Glutamatergic neuron (in vitro differentiated cells): ENCODE results near the gene RAB5IF. TPM values are rescaled to one million over a fixed set of nuclear protein-coding genes. Genes with fewer than 3 reads are reported as not detected.
"Not testable (repeated sequence)": the region's sequence is repeated elsewhere in the genome, so short reads cannot be mapped to it uniquely, and the experiment has no call there.

Source experiments
- DNase-seq: peaks from one replicate; pipeline ENCODE4 v3.0.0; 2022
- H3K27ac Mint-ChIP-seq: one replicate; pipeline ENCODE4 v1.8.0; 2020; ENCODE audit warnings: mild to moderate bottlenecking, mixed read lengths, inconsistent platforms; ENCODE audit not compliant: unreplicated experiment
- H3K27me3 Mint-ChIP-seq: one replicate; pipeline ENCODE4 v1.8.0; 2020; ENCODE audit warnings: mild to moderate bottlenecking, moderate library complexity, mixed read lengths, inconsistent platforms; ENCODE audit not compliant: unreplicated experiment
- H3K36me3 Mint-ChIP-seq: one replicate; pipeline ENCODE4 v1.8.0; 2020; ENCODE audit warnings: mild to moderate bottlenecking, mixed read lengths, inconsistent platforms; ENCODE audit not compliant: unreplicated experiment
- H3K4me1 Mint-ChIP-seq: one replicate; pipeline ENCODE4 v1.8.0; 2020; ENCODE audit warnings: mild to moderate bottlenecking, low read depth, mixed read lengths, inconsistent platforms; ENCODE audit not compliant: unreplicated experiment
- H3K4me3 Mint-ChIP-seq: one replicate; pipeline ENCODE4 v1.8.0; 2020; ENCODE audit warnings: mild to moderate bottlenecking, mixed read lengths, inconsistent platforms; ENCODE audit not compliant: unreplicated experiment
- H3K9me3 Mint-ChIP-seq: one replicate; pipeline ENCODE4 v1.8.0; 2020; ENCODE audit warnings: mild to moderate bottlenecking, moderate library complexity, mixed read lengths, inconsistent platforms; ENCODE audit not compliant: unreplicated experiment
- CTCF ChIP-seq: fragments of 200-600 bp; sonication (generic); IDR thresholded peaks from one replicate; pipeline ENCODE4 v1.5.0; 2021; ENCODE audit not compliant: partially characterized antibody, unreplicated experiment
- long read RNA-seq: library from polyadenylated mRNA; unstranded; transcript quantifications from one replicate; pipeline ENCODE4 v2.0.0, GENCODE V29; 2020; ENCODE audit not compliant: unreplicated experiment
- total RNA-seq: library from RNA; stranded (reverse); fragmentation: NEBNext Ultra II Directional; extraction: Animal tissue kit (Norgen Biotek cat#: 25700); gene quantifications from one replicate; pipeline ENCODE4 v1.2.1, GENCODE V29; 2021; ENCODE audit not compliant: unreplicated experiment

The RAB5IF gene
- 48.9 TPM for total RNA-seq
- long read RNA-seq, transcript RAB5IF-202 (4 exons, 1,114 nt): major isoform, 41 of 55 reads
- long read RNA-seq, partial matches to known transcripts: 1 of 55 reads
- long read RNA-seq, other reads (novel, unspliced or antisense): 7 of 55 reads

- peaks cover 4% of the 10 kb centered on the region for H3K9me3 Mint-ChIP-seq
- peaks cover 2% of the 10 kb centered on the region for H3K4me1 Mint-ChIP-seq
- peak; percentile 95 for TF ChIP-seq CTCF
- H3K27ac Mint-ChIP-seq: peak within 1 kb of the TSS; percentile 85
- H3K4me3 Mint-ChIP-seq: peak within 1 kb of the TSS; percentile 99
- H3K36me3 Mint-ChIP-seq: no peaks in the 10 kb centered on the region
- H3K27me3 Mint-ChIP-seq: peaks cover 6% of the 10 kb centered on the region
- peak; percentile 99 for DNase-seq
Measured at GRCh38 chr20:36605399-36606157, at the start of gene RAB5IF. RAB5IF (plus strand) TSS chr20:36605779; CDS start chr20:36605952, 173 bp downstream.

- DNase-seq: no peak
- TF ChIP-seq CTCF: no peak
- Mint-ChIP-seq H3K27me3 (peaks cover 3% of the 10 kb centered on the region), H3K4me1 (no peaks in the 10 kb centered on the region), H3K9me3 (peaks cover 6% of the 10 kb centered on the region), H3K36me3 (peaks cover 5% of the 10 kb centered on the region), H3K4me3 (no peak overlapping the region), H3K27ac (no peak overlapping the region)
Measured at GRCh38 chr20:36562724-36563123, 42.9 kb upstream of the RAB5IF start.

GRCh38 chr20:36563374-36563773, 42.2 kb upstream of the RAB5IF start:
- Mint-ChIP-seq H3K27ac (no peak overlapping the region), H3K4me1 (no peaks in the 10 kb centered on the region), H3K4me3 (no peak overlapping the region), H3K36me3 (peaks cover 5% of the 10 kb centered on the region), H3K27me3 (peaks cover 3% of the 10 kb centered on the region), H3K9me3 (peaks cover 6% of the 10 kb centered on the region)
- no peak for TF ChIP-seq CTCF
- DNase-seq: no peak

GRCh38 chr20:36564078-36564725, 41.4 kb upstream of the RAB5IF start:
- not testable (repeated sequence) for H3K4me3 Mint-ChIP-seq, H3K4me1 Mint-ChIP-seq, DNase-seq, H3K9me3 Mint-ChIP-seq, H3K27me3 Mint-ChIP-seq, H3K27ac Mint-ChIP-seq, H3K36me3 Mint-ChIP-seq

- not testable (repeated sequence) for DNase-seq, H3K4me3 Mint-ChIP-seq, H3K36me3 Mint-ChIP-seq, H3K27me3 Mint-ChIP-seq, H3K9me3 Mint-ChIP-seq, H3K27ac Mint-ChIP-seq, H3K4me1 Mint-ChIP-seq
Measured at GRCh38 chr20:36564726-36565121, 40.9 kb upstream of the RAB5IF start.

- H3K4me3 Mint-ChIP-seq: no peak overlapping the region
- no peak overlapping the region for H3K27ac Mint-ChIP-seq
Measured at GRCh38 chr20:36565520-36565919, 40.1 kb upstream of the RAB5IF start.

More at GRCh38 chr20:36565520-36565919, 40.1 kb upstream of the RAB5IF start:
- no peak for DNase-seq
- peaks cover 8% of the 10 kb centered on the region for H3K27me3 Mint-ChIP-seq
- peaks cover 5% of the 10 kb centered on the region for H3K36me3 Mint-ChIP-seq
- no peak for TF ChIP-seq CTCF
- no peaks in the 10 kb centered on the region for H3K4me1 Mint-ChIP-seq
- H3K9me3 Mint-ChIP-seq: peaks cover 8% of the 10 kb centered on the region
